Measurements from ENCODE around the gene KIAA1217.
"Not testable (repeated sequence)": the region's sequence is repeated elsewhere in the genome, so short reads cannot be mapped to it uniquely, and the experiment has no call there.

The KIAA1217 gene

GRCh38 chr10:24440817-24441797 is 232.2 kb downstream of the KIAA1217 start:
- Histone ChIP-seq H3K36me3 (ENCODE audit: control insufficient read depth in 5 of 5, insufficient read depth in 5 of 5, low read length in 5 of 5) (peaks cover 0 to 25% (median 17%) of the 10 kb centered on the region in 5 donors), H3K27ac (ENCODE audit: low read depth, low read length) (no peak overlapping the region), H3K9ac (ENCODE audit: low read length in 5 of 5) (no peak overlapping the region), H3K4me3 (ENCODE audit: low read depth in 1 of 5, low read length in 5 of 5) (no peak overlapping the region), H3K9me3 (ENCODE audit: control insufficient read depth in 5 of 5, low read length in 5 of 5) (no peaks in the 10 kb centered on the region), H3K27me3 (ENCODE audit: control insufficient read depth in 5 of 5, insufficient read depth in 4 of 5, low read length in 5 of 5) (no peaks in the 10 kb centered on the region), H3K4me1 (ENCODE audit: control insufficient read depth in 5 of 5, insufficient read depth in 5 of 5, low read length in 5 of 5) (no peaks in the 10 kb centered on the region)

- Histone ChIP-seq H3K36me3 (ENCODE audit: control insufficient read depth in 5 of 5, insufficient read depth in 5 of 5, low read length in 5 of 5) (peaks cover 0 to 23% (median 17%) of the 10 kb centered on the region in 5 donors), H3K9me3 (ENCODE audit: control insufficient read depth in 5 of 5, low read length in 5 of 5) (no peaks in the 10 kb centered on the region), H3K4me1 (ENCODE audit: control insufficient read depth in 5 of 5, insufficient read depth in 5 of 5, low read length in 5 of 5) (no peaks in the 10 kb centered on the region), H3K27ac (ENCODE audit: low read depth, low read length) (no peak overlapping the region), H3K4me3 (ENCODE audit: low read depth in 1 of 5, low read length in 5 of 5) (no peak overlapping the region), H3K27me3 (ENCODE audit: control insufficient read depth in 5 of 5, insufficient read depth in 4 of 5, low read length in 5 of 5) (no peaks in the 10 kb centered on the region), H3K9ac (ENCODE audit: low read length in 5 of 5) (no peak overlapping the region)
Observed at GRCh38 chr10:24442234-24442633, 233.3 kb downstream of the KIAA1217 start.

GRCh38 chr10:24442641-24443174 is 233.8 kb downstream of the KIAA1217 start:
- H3K4me3 ChIP-seq (ENCODE audit: low read depth in 1 of 5, low read length in 5 of 5); H3K27me3 ChIP-seq (ENCODE audit: control insufficient read depth in 5 of 5, insufficient read depth in 4 of 5, low read length in 5 of 5): not testable (repeated sequence)
- H3K36me3 ChIP-seq (ENCODE audit: control insufficient read depth in 5 of 5, insufficient read depth in 5 of 5, low read length in 5 of 5): peaks cover 0 to 21% (median 17%) of the 10 kb centered on the region in 5 donors

GRCh38 chr10:24444337-24444736 is 235.4 kb downstream of the KIAA1217 start:
- no peak overlapping the region for H3K9ac ChIP-seq (ENCODE audit: low read length in 5 of 5)
- peaks cover 0 to 11% (median 10%) of the 10 kb centered on the region in 5 donors for H3K4me1 ChIP-seq (ENCODE audit: control insufficient read depth in 5 of 5, insufficient read depth in 5 of 5, low read length in 5 of 5)
- no peaks in the 10 kb centered on the region for H3K27me3 ChIP-seq (ENCODE audit: control insufficient read depth in 5 of 5, insufficient read depth in 4 of 5, low read length in 5 of 5)
- H3K36me3 ChIP-seq (ENCODE audit: control insufficient read depth in 5 of 5, insufficient read depth in 5 of 5, low read length in 5 of 5): peaks cover 0 to 17% (median 8%) of the 10 kb centered on the region in 5 donors
- no peak overlapping the region for H3K27ac ChIP-seq (ENCODE audit: low read depth, low read length)
- no peak overlapping the region for H3K4me3 ChIP-seq (ENCODE audit: low read depth in 1 of 5, low read length in 5 of 5)
- no peaks in the 10 kb centered on the region for H3K9me3 ChIP-seq (ENCODE audit: control insufficient read depth in 5 of 5, low read length in 5 of 5)

More at GRCh38 chr10:24442641-24443174, 233.8 kb downstream of the KIAA1217 start:
- H3K9ac ChIP-seq (ENCODE audit: low read length in 5 of 5); H3K9me3 ChIP-seq (ENCODE audit: control insufficient read depth in 5 of 5, low read length in 5 of 5); H3K27ac ChIP-seq (ENCODE audit: low read depth, low read length); H3K4me1 ChIP-seq (ENCODE audit: control insufficient read depth in 5 of 5, insufficient read depth in 5 of 5, low read length in 5 of 5): not testable (repeated sequence)

- H3K9me3 ChIP-seq (ENCODE audit: control insufficient read depth in 5 of 5, low read length in 5 of 5); H3K4me3 ChIP-seq (ENCODE audit: low read depth in 1 of 5, low read length in 5 of 5); H3K27me3 ChIP-seq (ENCODE audit: control insufficient read depth in 5 of 5, insufficient read depth in 4 of 5, low read length in 5 of 5); H3K27ac ChIP-seq (ENCODE audit: low read depth, low read length); H3K9ac ChIP-seq (ENCODE audit: low read length in 5 of 5); H3K36me3 ChIP-seq (ENCODE audit: control insufficient read depth in 5 of 5, insufficient read depth in 5 of 5, low read length in 5 of 5): not testable (repeated sequence)
- H3K4me1 ChIP-seq (ENCODE audit: control insufficient read depth in 5 of 5, insufficient read depth in 5 of 5, low read length in 5 of 5): peaks cover 0 to 23% (median 18%) of the 10 kb centered on the region in 5 donors
Observed at GRCh38 chr10:24445958-24446357, 237.0 kb downstream of the KIAA1217 start.

- no peak overlapping the region for H3K9ac ChIP-seq (ENCODE audit: low read length in 5 of 5)
- H3K27me3 ChIP-seq (ENCODE audit: control insufficient read depth in 5 of 5, insufficient read depth in 4 of 5, low read length in 5 of 5): no peaks in the 10 kb centered on the region
- no peak overlapping the region for H3K4me3 ChIP-seq (ENCODE audit: low read depth in 1 of 5, low read length in 5 of 5)
- H3K4me1 ChIP-seq (ENCODE audit: control insufficient read depth in 5 of 5, insufficient read depth in 5 of 5, low read length in 5 of 5): peaks cover 0 to 30% (median 18%) of the 10 kb centered on the region in 5 donors
- no peaks in the 10 kb centered on the region for H3K36me3 ChIP-seq (ENCODE audit: control insufficient read depth in 5 of 5, insufficient read depth in 5 of 5, low read length in 5 of 5)
- no peaks in the 10 kb centered on the region for H3K9me3 ChIP-seq (ENCODE audit: control insufficient read depth in 5 of 5, low read length in 5 of 5)
- no peak overlapping the region for H3K27ac ChIP-seq (ENCODE audit: low read depth, low read length)
Observed at GRCh38 chr10:24446739-24447138, 237.8 kb downstream of the KIAA1217 start.

GRCh38 chr10:24448351-24448999 is 239.5 kb downstream of the KIAA1217 start:
- Histone ChIP-seq H3K9ac (ENCODE audit: low read length in 5 of 5) (no peak overlapping the region), H3K4me1 (ENCODE audit: control insufficient read depth in 5 of 5, insufficient read depth in 5 of 5, low read length in 5 of 5) (peaks cover 0 to 35% (median 18%) of the 10 kb centered on the region in 5 donors), H3K27ac (ENCODE audit: low read depth, low read length) (peak overlapping the region; percentile 51), H3K4me3 (ENCODE audit: low read depth in 1 of 5, low read length in 5 of 5) (peak overlapping the region in 1 of 5 donors; percentile 14), H3K9me3 (ENCODE audit: control insufficient read depth in 5 of 5, low read length in 5 of 5) (no peaks in the 10 kb centered on the region), H3K27me3 (ENCODE audit: control insufficient read depth in 5 of 5, insufficient read depth in 4 of 5, low read length in 5 of 5) (no peaks in the 10 kb centered on the region), H3K36me3 (ENCODE audit: control insufficient read depth in 5 of 5, insufficient read depth in 5 of 5, low read length in 5 of 5) (no peaks in the 10 kb centered on the region)

GRCh38 chr10:24449321-24449740 is 240.4 kb downstream of the KIAA1217 start:
- peak overlapping the region; percentile 33 to 49 (median 40) for H3K4me3 ChIP-seq (ENCODE audit: low read depth in 1 of 5, low read length in 5 of 5)
- no peak overlapping the region for H3K9ac ChIP-seq (ENCODE audit: low read length in 5 of 5)
- H3K27ac ChIP-seq (ENCODE audit: low read depth, low read length): peak overlapping the region; percentile 70

GRCh38 chr10:24449769-24450310 is 240.9 kb downstream of the KIAA1217 start:
- Histone ChIP-seq H3K9me3 (ENCODE audit: control insufficient read depth in 5 of 5, low read length in 5 of 5) (no peaks in the 10 kb centered on the region), H3K27ac (ENCODE audit: low read depth, low read length) (peak overlapping the region; percentile 70), H3K36me3 (ENCODE audit: control insufficient read depth in 5 of 5, insufficient read depth in 5 of 5, low read length in 5 of 5) (no peaks in the 10 kb centered on the region), H3K9ac (ENCODE audit: low read length in 5 of 5) (no peak overlapping the region), H3K4me3 (ENCODE audit: low read depth in 1 of 5, low read length in 5 of 5) (peak overlapping the region; percentile 33 to 49 (median 40)), H3K27me3 (ENCODE audit: control insufficient read depth in 5 of 5, insufficient read depth in 4 of 5, low read length in 5 of 5) (no peaks in the 10 kb centered on the region), H3K4me1 (ENCODE audit: control insufficient read depth in 5 of 5, insufficient read depth in 5 of 5, low read length in 5 of 5) (peaks cover 0 to 40% (median 18%) of the 10 kb centered on the region in 5 donors)

More at GRCh38 chr10:24449321-24449740, 240.4 kb downstream of the KIAA1217 start:
- Histone ChIP-seq H3K9me3 (ENCODE audit: control insufficient read depth in 5 of 5, low read length in 5 of 5) (no peaks in the 10 kb centered on the region), H3K36me3 (ENCODE audit: control insufficient read depth in 5 of 5, insufficient read depth in 5 of 5, low read length in 5 of 5) (no peaks in the 10 kb centered on the region), H3K4me1 (ENCODE audit: control insufficient read depth in 5 of 5, insufficient read depth in 5 of 5, low read length in 5 of 5) (peaks cover 0 to 37% (median 18%) of the 10 kb centered on the region in 5 donors), H3K27me3 (ENCODE audit: control insufficient read depth in 5 of 5, insufficient read depth in 4 of 5, low read length in 5 of 5) (no peaks in the 10 kb centered on the region)
